ENCODE data around the gene EIF1.
A peak's percentile ranks its signal among the peaks of the same experiment; 100 is the strongest.
"Not testable (repeated sequence)": the region's sequence is repeated elsewhere in the genome, so short reads cannot be mapped to it uniquely, and the experiment has no call there.

EIF1 gene

GRCh38 chr17:41688641-41689496 lies at the start of gene EIF1:
Gene EIF1, plus strand, starts transcription at chr17:41688885. Its CDS starts 154 bp downstream, at chr17:41689039.
- peak within 1 kb of the TSS; percentile 59 for H3K4me3 ChIP-seq (ENCODE audit: control insufficient read depth, low read depth, low read length)
- no peak for TF ChIP-seq CTCF (IDR thresholded peaks at IDR 0.05; ENCODE audit: control insufficient read depth, insufficient read depth, low read depth, low read length, missing control alignments)
- DNase-seq (ENCODE audit: low read depth) = peak; percentile 98

- no peak for DNase-seq (ENCODE audit: low read depth)
- TF ChIP-seq CTCF (IDR thresholded peaks at IDR 0.05; ENCODE audit: control insufficient read depth, insufficient read depth, low read depth, low read length, missing control alignments) = no peak
- no peak overlapping the region for H3K4me3 ChIP-seq (ENCODE audit: control insufficient read depth, low read depth, low read length)
Observed at GRCh38 chr17:41638941-41639340, 49.7 kb upstream of the EIF1 start.

GRCh38 chr17:41639492-41640473 lies 48.9 kb upstream of the EIF1 start:
- no peak for DNase-seq (ENCODE audit: low read depth)
- no peak overlapping the region for H3K4me3 ChIP-seq (ENCODE audit: control insufficient read depth, low read depth, low read length)
- TF ChIP-seq CTCF (IDR thresholded peaks at IDR 0.05; ENCODE audit: control insufficient read depth, insufficient read depth, low read depth, low read length, missing control alignments) = no peak

- H3K4me3 ChIP-seq (ENCODE audit: control insufficient read depth, low read depth, low read length); DNase-seq (ENCODE audit: low read depth): not testable (repeated sequence)
Observed at GRCh38 chr17:41640596-41640995, 48.1 kb upstream of the EIF1 start.

GRCh38 chr17:41642252-41643156 lies 46.2 kb upstream of the EIF1 start:
- no peak overlapping the region for H3K4me3 ChIP-seq (ENCODE audit: control insufficient read depth, low read depth, low read length)
- DNase-seq (ENCODE audit: low read depth) = no peak

More at GRCh38 chr17:41642252-41643156, 46.2 kb upstream of the EIF1 start:
- no peak for TF ChIP-seq CTCF (IDR thresholded peaks at IDR 0.05; ENCODE audit: control insufficient read depth, insufficient read depth, low read depth, low read length, missing control alignments)

All from AG09309 (cell line).